ENCODE measurements around the gene GTF3C4.

GTF3C4 gene

GRCh38 chr9:132648685-132649084 lies 21.6 kb upstream of the GTF3C4 start:
- no peak overlapping the region for H3K4me3 ChIP-seq (ENCODE audit: low read length in 2 of 2)
- H3K14ac ChIP-seq (ENCODE audit: low read length), result no peak overlapping the region
- no peaks in the 10 kb centered on the region for H3K4me1 ChIP-seq (ENCODE audit: control insufficient read depth in 2 of 2, insufficient read depth in 1 of 2, low read depth in 1 of 2, low read length in 2 of 2)
- no peak for DNase-seq (ENCODE audit: low spot score)
- no peak overlapping the region for H4K8ac ChIP-seq (ENCODE audit: low read depth, low read length)
- WGBS, 2 donors (ENCODE audit: extremely low coverage in 2 of 2, insufficient read length in 2 of 2, insufficient replicate concordance in 1 of 2), result no CpG with 5 or more reads among the region's 3 CpGs
- peaks cover 29 to 92% of the 10 kb centered on the region in 2 donors for H3K36me3 ChIP-seq (replicated peaks in 1 of 2; ENCODE audit: control insufficient read depth in 2 of 2, insufficient read depth in 2 of 2, low read length in 2 of 2)
- H4K91ac ChIP-seq (ENCODE audit: low read depth, low read length, poor library complexity), result no peak overlapping the region
- no peak overlapping the region for H3K27ac ChIP-seq (replicated peaks; ENCODE audit: low read length)
- H2BK15ac ChIP-seq (ENCODE audit: low read length), result no peak overlapping the region
- no peaks in the 10 kb centered on the region for H3K79me1 ChIP-seq (ENCODE audit: low read depth, low read length)
- H2BK12ac ChIP-seq (ENCODE audit: low read length), result no peak overlapping the region
- no peak overlapping the region for H2BK120ac ChIP-seq (ENCODE audit: low read depth, low read length)
- no peak overlapping the region for H3K4me2 ChIP-seq (ENCODE audit: insufficient read depth, low read length, poor library complexity, severe bottlenecking)
- no peak overlapping the region for H3K18ac ChIP-seq (ENCODE audit: low read length)
- no peak overlapping the region for H3K9ac ChIP-seq (ENCODE audit: low read depth, low read length, poor library complexity)
- H3K9me3 ChIP-seq (replicated peaks in 1 of 2; ENCODE audit: control insufficient read depth in 2 of 2, insufficient read depth in 1 of 2, low read depth in 1 of 2, low read length in 2 of 2), result no peaks in the 10 kb centered on the region
- H3K23ac ChIP-seq (ENCODE audit: low read depth, low read length, poor library complexity), result no peak overlapping the region
- H3K27me3 ChIP-seq (ENCODE audit: control insufficient read depth in 3 of 3, insufficient read depth in 3 of 3, low read depth in 1 of 3, low read length in 3 of 3), result no peaks in the 10 kb centered on the region
- H3K4ac ChIP-seq (ENCODE audit: low read length), result no peak overlapping the region
- H2BK5ac ChIP-seq (ENCODE audit: low read length), result no peak overlapping the region
- no peak overlapping the region for H2AFZ ChIP-seq (ENCODE audit: low read length)
- no peak overlapping the region for H2AK5ac ChIP-seq (ENCODE audit: low read depth, low read length)

DNA sequence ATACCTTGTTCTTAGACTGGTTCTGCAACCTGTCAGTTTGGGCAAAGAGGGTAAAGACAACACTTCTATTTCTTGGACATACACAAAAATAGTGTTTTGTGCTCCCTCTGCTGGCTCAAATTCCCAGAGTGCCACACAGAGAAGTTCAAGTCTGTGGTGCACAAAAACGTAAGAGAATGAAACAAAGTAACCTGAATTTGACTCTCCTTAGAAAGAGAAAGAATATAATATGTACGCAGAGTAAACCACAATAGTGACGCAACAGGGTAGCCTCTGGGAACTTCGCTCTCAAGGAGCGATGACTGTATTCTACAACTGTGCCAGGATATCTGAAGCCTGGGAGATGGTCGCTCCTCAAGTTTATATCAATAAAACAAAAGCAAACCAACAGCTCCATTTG lies 19.0 kb upstream of the GTF3C4 start:
- no CpG with 5 or more reads among the region's 6 CpGs for WGBS, 2 donors (ENCODE audit: extremely low coverage in 2 of 2, insufficient read length in 2 of 2, insufficient replicate concordance in 1 of 2)
- H4K91ac ChIP-seq (ENCODE audit: low read depth, low read length, poor library complexity), result no peak overlapping the region
- DNase-seq (ENCODE audit: low spot score), result no peak
- no peak overlapping the region for H3K23ac ChIP-seq (ENCODE audit: low read depth, low read length, poor library complexity)
- no peak overlapping the region for H3K4me3 ChIP-seq (ENCODE audit: low read length in 2 of 2)
- H3K4me2 ChIP-seq (ENCODE audit: insufficient read depth, low read length, poor library complexity, severe bottlenecking), result no peak overlapping the region
- no peak overlapping the region for H3K27ac ChIP-seq (replicated peaks; ENCODE audit: low read length)
- no peak overlapping the region for H3K9ac ChIP-seq (ENCODE audit: low read depth, low read length, poor library complexity)
- no peak overlapping the region for H3K14ac ChIP-seq (ENCODE audit: low read length)
- no peak overlapping the region for H3K18ac ChIP-seq (ENCODE audit: low read length)
- no peak overlapping the region for H2BK15ac ChIP-seq (ENCODE audit: low read length)
- no peak overlapping the region for H3K4ac ChIP-seq (ENCODE audit: low read length)
- H2AFZ ChIP-seq (ENCODE audit: low read length), result no peak overlapping the region
- H3K27me3 ChIP-seq (ENCODE audit: control insufficient read depth in 3 of 3, insufficient read depth in 3 of 3, low read depth in 1 of 3, low read length in 3 of 3), result no peaks in the 10 kb centered on the region
- no peak overlapping the region for H4K8ac ChIP-seq (ENCODE audit: low read depth, low read length)
- H2BK5ac ChIP-seq (ENCODE audit: low read length), result no peak overlapping the region
- no peaks in the 10 kb centered on the region for H3K79me1 ChIP-seq (ENCODE audit: low read depth, low read length)
- no peak overlapping the region for H2BK120ac ChIP-seq (ENCODE audit: low read depth, low read length)
- no peak overlapping the region for H2BK12ac ChIP-seq (ENCODE audit: low read length)
- H3K4me1 ChIP-seq (ENCODE audit: control insufficient read depth in 2 of 2, insufficient read depth in 1 of 2, low read depth in 1 of 2, low read length in 2 of 2), result no peaks in the 10 kb centered on the region
- H3K36me3 ChIP-seq (replicated peaks in 1 of 2; ENCODE audit: control insufficient read depth in 2 of 2, insufficient read depth in 2 of 2, low read length in 2 of 2), result peaks cover 17 to 83% of the 10 kb centered on the region in 2 donors
- H3K9me3 ChIP-seq (replicated peaks in 1 of 2; ENCODE audit: control insufficient read depth in 2 of 2, insufficient read depth in 1 of 2, low read depth in 1 of 2, low read length in 2 of 2), result no peaks in the 10 kb centered on the region
- H2AK5ac ChIP-seq (ENCODE audit: low read depth, low read length), result no peak overlapping the region

- Histone ChIP-seq H2BK12ac (ENCODE audit: low read length) (no peak overlapping the region), H3K79me1 (ENCODE audit: low read depth, low read length) (peaks cover 2% of the 10 kb centered on the region), H3K4me3 (ENCODE audit: low read length in 2 of 2) (no peak overlapping the region), H2BK5ac (ENCODE audit: low read length) (no peak overlapping the region), H3K18ac (ENCODE audit: low read length) (no peak overlapping the region), H3K27ac (replicated peaks; ENCODE audit: low read length) (no peak overlapping the region), H4K8ac (ENCODE audit: low read depth, low read length) (no peak overlapping the region), H4K91ac (ENCODE audit: low read depth, low read length, poor library complexity) (no peak overlapping the region), H2BK15ac (ENCODE audit: low read length) (no peak overlapping the region), H3K4me1 (ENCODE audit: control insufficient read depth in 2 of 2, insufficient read depth in 1 of 2, low read depth in 1 of 2, low read length in 2 of 2) (no peaks in the 10 kb centered on the region), H2AFZ (ENCODE audit: low read length) (no peak overlapping the region), H3K4ac (ENCODE audit: low read length) (no peak overlapping the region), H3K36me3 (replicated peaks in 1 of 2; ENCODE audit: control insufficient read depth in 2 of 2, insufficient read depth in 2 of 2, low read length in 2 of 2) (peaks cover 19 to 83% of the 10 kb centered on the region in 2 donors), H3K27me3 (ENCODE audit: control insufficient read depth in 3 of 3, insufficient read depth in 3 of 3, low read depth in 1 of 3, low read length in 3 of 3) (no peaks in the 10 kb centered on the region), H3K9ac (ENCODE audit: low read depth, low read length, poor library complexity) (no peak overlapping the region), H3K23ac (ENCODE audit: low read depth, low read length, poor library complexity) (no peak overlapping the region), H2BK120ac (ENCODE audit: low read depth, low read length) (no peak overlapping the region), H3K4me2 (ENCODE audit: insufficient read depth, low read length, poor library complexity, severe bottlenecking) (no peak overlapping the region), H3K9me3 (replicated peaks in 1 of 2; ENCODE audit: control insufficient read depth in 2 of 2, insufficient read depth in 1 of 2, low read depth in 1 of 2, low read length in 2 of 2) (no peaks in the 10 kb centered on the region), H2AK5ac (ENCODE audit: low read depth, low read length) (no peak overlapping the region), H3K14ac (ENCODE audit: low read length) (no peak overlapping the region)
- no CpG with 5 or more reads among the region's 7 CpGs for WGBS, 2 donors (ENCODE audit: extremely low coverage in 2 of 2, insufficient read length in 2 of 2, insufficient replicate concordance in 1 of 2)
- no peak for DNase-seq (ENCODE audit: low spot score)
Observed at GRCh38 chr9:132656299-132656698, 14.0 kb upstream of the GTF3C4 start.

DNA sequence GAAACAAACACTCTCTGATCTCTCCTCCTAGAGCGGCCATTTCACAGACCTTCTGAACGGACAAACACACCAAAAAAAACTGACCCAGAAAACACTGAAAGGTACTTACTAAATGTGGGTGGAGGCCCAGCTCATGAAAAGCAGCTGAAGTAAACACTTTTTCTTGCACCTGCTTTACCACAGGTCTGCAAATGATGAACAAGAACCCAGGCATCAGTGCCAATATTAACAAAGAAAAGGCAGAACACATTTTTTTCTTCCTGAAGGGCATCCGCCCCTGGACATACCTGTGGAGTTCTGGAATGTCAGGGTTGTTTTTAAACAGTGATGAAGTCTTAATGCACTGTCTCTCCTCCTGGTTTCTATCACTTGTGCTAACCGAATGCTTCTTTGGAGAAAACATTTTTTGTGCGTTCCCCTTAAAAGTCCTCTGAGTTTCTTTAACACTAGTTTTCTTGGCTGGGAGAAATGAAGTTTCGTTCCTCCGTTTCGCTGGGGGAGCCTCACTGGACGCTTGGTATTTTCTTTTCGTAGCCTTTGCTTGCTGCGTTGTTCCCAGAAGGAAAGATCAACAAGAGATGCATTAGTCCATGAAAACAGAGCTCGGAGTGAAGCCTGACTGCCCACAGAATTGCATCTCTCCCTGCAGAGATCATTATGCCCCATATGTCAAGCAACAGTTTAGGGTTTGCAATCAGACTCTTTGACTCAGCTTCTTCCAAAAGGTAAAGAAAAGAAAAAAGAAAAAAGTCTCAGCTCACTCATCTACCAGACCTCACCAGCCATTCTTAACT lies 7.9 kb upstream of the GTF3C4 start:
- Histone ChIP-seq H3K9ac (ENCODE audit: low read depth, low read length, poor library complexity) (no peak overlapping the region), H3K4ac (ENCODE audit: low read length) (no peak overlapping the region), H3K14ac (ENCODE audit: low read length) (no peak overlapping the region), H2BK120ac (ENCODE audit: low read depth, low read length) (no peak overlapping the region), H4K91ac (ENCODE audit: low read depth, low read length, poor library complexity) (no peak overlapping the region), H3K23ac (ENCODE audit: low read depth, low read length, poor library complexity) (no peak overlapping the region), H4K8ac (ENCODE audit: low read depth, low read length) (no peak overlapping the region), H3K4me1 (ENCODE audit: control insufficient read depth in 2 of 2, insufficient read depth in 1 of 2, low read depth in 1 of 2, low read length in 2 of 2) (peaks cover 0 to 3% of the 10 kb centered on the region in 2 donors), H3K36me3 (replicated peaks in 1 of 2; ENCODE audit: control insufficient read depth in 2 of 2, insufficient read depth in 2 of 2, low read length in 2 of 2) (peaks cover 15 to 63% of the 10 kb centered on the region in 2 donors), H3K79me1 (ENCODE audit: low read depth, low read length) (peaks cover 2% of the 10 kb centered on the region), H3K27me3 (ENCODE audit: control insufficient read depth in 3 of 3, insufficient read depth in 3 of 3, low read depth in 1 of 3, low read length in 3 of 3) (no peaks in the 10 kb centered on the region), H3K4me3 (ENCODE audit: low read length in 2 of 2) (no peak overlapping the region), H2BK12ac (ENCODE audit: low read length) (no peak overlapping the region), H3K9me3 (replicated peaks in 1 of 2; ENCODE audit: control insufficient read depth in 2 of 2, insufficient read depth in 1 of 2, low read depth in 1 of 2, low read length in 2 of 2) (no peaks in the 10 kb centered on the region), H2BK15ac (ENCODE audit: low read length) (no peak overlapping the region), H3K18ac (ENCODE audit: low read length) (no peak overlapping the region), H3K4me2 (ENCODE audit: insufficient read depth, low read length, poor library complexity, severe bottlenecking) (no peak overlapping the region), H2BK5ac (ENCODE audit: low read length) (no peak overlapping the region), H3K27ac (replicated peaks; ENCODE audit: low read length) (no peak overlapping the region), H2AFZ (ENCODE audit: low read length) (no peak overlapping the region), H2AK5ac (ENCODE audit: low read depth, low read length) (no peak overlapping the region)
- no peak for DNase-seq (ENCODE audit: low spot score)
- WGBS, 2 donors (ENCODE audit: extremely low coverage in 2 of 2, insufficient read length in 2 of 2, insufficient replicate concordance in 1 of 2), result no CpG with 5 or more reads among the region's 12 CpGs

Measured in neuronal stem cell (in vitro differentiated cells).